ENCODE results near the gene NOP16. TPM values are rescaled to one million over a fixed set of nuclear protein-coding genes. Genes with fewer than 3 reads are reported as not detected.

NOP16 gene
- total and polyA plus RNA-seq, 2 of the 13 experiments (the other 11 are each of a cell fraction or from before 2014, with no cell fraction given) = 43.3 to 48.4 TPM

- peak; percentile 46; the same call in 1 of the 2 replicates for TF ChIP-seq CEBPG (CRISPR knock-in tag; IDR thresholded peaks at IDR 0.05)
- peak; percentile 78; the same call in 1 of the 2 replicates for TF ChIP-seq SOX5 (CRISPR knock-in tag; IDR thresholded peaks at IDR 0.05; ENCODE audit: borderline replicate concordance)
- TF ChIP-seq ZNF484 (CRISPR knock-in tag; IDR thresholded peaks at IDR 0.05; ENCODE audit: borderline replicate concordance, low read depth) = no peak
- TF ChIP-seq ZNF232 (CRISPR knock-in tag; IDR thresholded peaks at IDR 0.05; ENCODE audit: borderline replicate concordance) = no peak
- no peak for TF ChIP-seq ESRRA (CRISPR knock-in tag; IDR thresholded peaks at IDR 0.05; ENCODE audit: low read depth)
Observed at GRCh38 chr5:176436656-176437055, 48.3 kb upstream of the NOP16 start (continued).

- ATAC-seq = no peak
- no peak for FAIRE-seq
- POLR2A ChIA-PET = no interaction called here
- no peak overlapping the region for H3K27ac ChIP-seq (ENCODE audit: extremely low read length, insufficient read depth, low read length)
- BruUV-seq (replicated peaks) = no TSS peak
- no peaks in the 10 kb centered on the region for H3K9me3 ChIP-seq (ENCODE audit: low read length)
- H4K20me1 ChIP-seq (ENCODE audit: insufficient read depth, low read length) = no peaks in the 10 kb centered on the region
- no peak overlapping the region for H3K9ac ChIP-seq (ENCODE audit: insufficient read depth, low read depth, low read length)
- 85% methylated on average over 5 of the region's 5 CpGs for WGBS (ENCODE audit: low lambda C conversion rate)
- DNase-seq (ENCODE audit: low spot score) = no peak
- intact Hi-C loops (cut with micrococcal nuclease; ENCODE audit: unreplicated experiment) (no loop called here), in situ Hi-C loops (cut with HindIII; ENCODE audit: extremely low pct_ligation_motif_present, low pct_unique_long_range_greater_than_20kb) (loop anchor here (25.0 kb wide), 1 partner anchor 570 kb away; the partner anchor contains the start of gene CPLX2)
- no peak for TF ChIP-seq NR0B2 (CRISPR knock-in tag; IDR thresholded peaks at IDR 0.05)
- no peak for TF ChIP-seq ZNF501 (CRISPR knock-in tag; IDR thresholded peaks at IDR 0.05)
- TF ChIP-seq MED8 (CRISPR knock-in tag; IDR thresholded peaks at IDR 0.05; ENCODE audit: insufficient replicate concordance) = no peak
- TF ChIP-seq ZNF616 (CRISPR knock-in tag; IDR thresholded peaks at IDR 0.05; ENCODE audit: low read depth) = no peak
- TF ChIP-seq ZNF816 (CRISPR knock-in tag; IDR thresholded peaks at IDR 0.05; ENCODE audit: borderline replicate concordance) = no peak
- no peak overlapping the region for H2AFZ ChIP-seq (ENCODE audit: low read length)
- no peaks in the 10 kb centered on the region for H3K79me2 ChIP-seq (ENCODE audit: insufficient read depth, low read length)
- H3K4me2 ChIP-seq (ENCODE audit: low read depth, low read length) = no peak overlapping the region
- H3K4me1 ChIP-seq (ENCODE audit: insufficient read depth, low read length) = peaks cover 58% of the 10 kb centered on the region
- no peaks in the 10 kb centered on the region for H3K27me3 ChIP-seq (ENCODE audit: control insufficient read depth in 1 of 2, insufficient read depth in 2 of 2, low read length in 2 of 2)
- CTCF ChIA-PET (ENCODE audit: low intra/inter-chr PET ratio, low total read pairs) = no interaction called here
- no peaks in the 10 kb centered on the region for H3K36me3 ChIP-seq (replicated peaks in 1 of 2; ENCODE audit: control insufficient read depth in 1 of 2, insufficient read depth in 2 of 2, low read length in 2 of 2)
- no peak overlapping the region for H3K4me3 ChIP-seq (replicated peaks in 1 of 3; ENCODE audit: insufficient read depth in 1 of 3, low read depth in 2 of 3, low read length in 3 of 3)
Observed at GRCh38 chr5:176432707-176433106, 44.3 kb upstream of the NOP16 start.
